Kidney epithelial cell (primary cell): Measurements from ENCODE around the gene MAP7D2. TPM values are rescaled to one million over a fixed set of nuclear protein-coding genes. Genes with fewer than 3 reads are reported as not detected.

Experiments used
- DNase-seq: peaks from one replicate; pipeline ENCODE4 v3.0.0-alpha.2; 2010; ENCODE audit warnings: low read depth
- H3K27me3 ChIP-seq: 2 replicates; pipeline ENCODE4 v1.6.0; 2011; ENCODE audit warnings: low read length; ENCODE audit not compliant: control insufficient read depth, insufficient read depth
- H3K36me3 ChIP-seq: 2 replicates; pipeline ENCODE4 v1.5.1; 2011; ENCODE audit warnings: low read length; ENCODE audit not compliant: control insufficient read depth, insufficient read depth
- H3K4me3 ChIP-seq: 2 replicates; pipeline ENCODE4 v1.5.1; 2011; ENCODE audit warnings: low read depth, mild to moderate bottlenecking, control low read depth, low read length
- total RNA-seq: library from RNA; depleted of rRNA; stranded (reverse); fragments of >200 nt; gene quantifications from 2 replicates; pipeline ENCODE4 v1.2.3, GENCODE V29; 2015
- TF ChIP-seq, protein P1 (sequence below): IDR thresholded peaks from 2 replicates; pipeline ENCODE4 v1.5.1; 2011; ENCODE audit warnings: mild to moderate bottlenecking, moderate library complexity, low read length, control low read depth, inconsistent platforms; ENCODE audit not compliant: insufficient read depth, poor library complexity, severe bottlenecking

Gene MAP7D2
- total RNA-seq, 1 donor from 2014 or later: 2.0 TPM

- no peaks in the 10 kb centered on the region for H3K27me3 ChIP-seq
- H3K36me3 ChIP-seq: no peaks in the 10 kb centered on the region
- no peak overlapping the region for H3K4me3 ChIP-seq
- TF ChIP-seq, protein P1, sequence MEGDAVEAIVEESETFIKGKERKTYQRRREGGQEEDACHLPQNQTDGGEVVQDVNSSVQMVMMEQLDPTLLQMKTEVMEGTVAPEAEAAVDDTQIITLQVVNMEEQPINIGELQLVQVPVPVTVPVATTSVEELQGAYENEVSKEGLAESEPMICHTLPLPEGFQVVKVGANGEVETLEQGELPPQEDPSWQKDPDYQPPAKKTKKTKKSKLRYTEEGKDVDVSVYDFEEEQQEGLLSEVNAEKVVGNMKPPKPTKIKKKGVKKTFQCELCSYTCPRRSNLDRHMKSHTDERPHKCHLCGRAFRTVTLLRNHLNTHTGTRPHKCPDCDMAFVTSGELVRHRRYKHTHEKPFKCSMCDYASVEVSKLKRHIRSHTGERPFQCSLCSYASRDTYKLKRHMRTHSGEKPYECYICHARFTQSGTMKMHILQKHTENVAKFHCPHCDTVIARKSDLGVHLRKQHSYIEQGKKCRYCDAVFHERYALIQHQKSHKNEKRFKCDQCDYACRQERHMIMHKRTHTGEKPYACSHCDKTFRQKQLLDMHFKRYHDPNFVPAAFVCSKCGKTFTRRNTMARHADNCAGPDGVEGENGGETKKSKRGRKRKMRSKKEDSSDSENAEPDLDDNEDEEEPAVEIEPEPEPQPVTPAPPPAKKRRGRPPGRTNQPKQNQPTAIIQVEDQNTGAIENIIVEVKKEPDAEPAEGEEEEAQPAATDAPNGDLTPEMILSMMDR: no peak
- DNase-seq: no peak
Observed at GRCh38 chrX:20015945-20016615, 100.6 kb downstream of the MAP7D2 start.

- TF ChIP-seq, protein P1: no peak
- Histone ChIP-seq H3K4me3 (no peak overlapping the region), H3K36me3 (no peaks in the 10 kb centered on the region), H3K27me3 (no peaks in the 10 kb centered on the region)
- no peak for DNase-seq
Observed at GRCh38 chrX:20015422-20015821, 101.3 kb downstream of the MAP7D2 start.

GRCh38 chrX:20011608-20012007 is 105.1 kb downstream of the MAP7D2 start:
- TF ChIP-seq, protein P1: no peak
- Histone ChIP-seq H3K4me3 (no peak overlapping the region), H3K36me3 (no peaks in the 10 kb centered on the region), H3K27me3 (no peaks in the 10 kb centered on the region)
- DNase-seq: no peak

- no peak for DNase-seq
- H3K27me3 ChIP-seq: no peaks in the 10 kb centered on the region
- TF ChIP-seq, protein P1: no peak
- no peaks in the 10 kb centered on the region for H3K36me3 ChIP-seq
- no peak overlapping the region for H3K4me3 ChIP-seq
Observed at GRCh38 chrX:20007962-20008622, 108.6 kb downstream of the MAP7D2 start.

GRCh38 chrX:20005883-20006282 is 110.8 kb downstream of the MAP7D2 start:
- Histone ChIP-seq H3K4me3 (no peak overlapping the region), H3K36me3 (no peaks in the 10 kb centered on the region)
- TF ChIP-seq, protein P1: no peak

DNA sequence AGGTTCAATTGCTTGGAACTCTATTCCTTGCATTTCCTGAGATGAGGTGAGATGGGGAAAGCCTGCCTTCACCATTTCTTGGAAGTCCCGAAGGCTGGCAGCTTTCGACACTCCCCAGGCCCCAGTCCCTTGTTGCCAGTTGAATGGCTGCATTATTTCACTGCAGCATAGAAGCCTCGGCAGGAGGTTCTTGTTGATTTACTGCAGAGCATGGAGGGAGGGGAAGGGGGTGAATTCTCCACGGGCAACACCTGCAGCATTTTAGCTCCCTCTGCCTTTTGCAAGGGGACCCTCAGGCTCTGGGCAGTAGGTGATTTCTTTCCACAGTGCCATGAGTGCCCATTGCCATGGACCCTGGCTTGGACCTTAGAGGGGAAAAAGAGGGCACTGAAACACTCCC is 115.1 kb downstream of the MAP7D2 start:
- DNase-seq: no peak
- Histone ChIP-seq H3K36me3 (no peaks in the 10 kb centered on the region), H3K4me3 (no peak overlapping the region), H3K27me3 (no peaks in the 10 kb centered on the region)
- TF ChIP-seq, protein P1: no peak

More at GRCh38 chrX:20005883-20006282, 110.8 kb downstream of the MAP7D2 start:
- DNase-seq: no peak
- H3K27me3 ChIP-seq: no peaks in the 10 kb centered on the region
